D721Med (cell line): ENCODE results near the gene ZKSCAN1.

ENCODE experiments used
- DNase-seq: peaks from one replicate; pipeline ENCODE4 v3.0.0; 2011; ENCODE audit warnings: low spot score; ENCODE audit not compliant: insufficient read length
- FAIRE-seq: peaks from 2 replicates; lab custom pipeline; 2011; peaks lifted over from hg19 to GRCh38; lab: Jason Lieb, UNC
- CTCF ChIP-seq: IDR thresholded peaks from 2 replicates; pipeline ENCODE4 v1.5.1; 2012; ENCODE audit warnings: mild to moderate bottlenecking, control low read depth; ENCODE audit not compliant: insufficient read depth; ENCODE audit errors: missing control alignments

The ZKSCAN1 gene

DNA sequence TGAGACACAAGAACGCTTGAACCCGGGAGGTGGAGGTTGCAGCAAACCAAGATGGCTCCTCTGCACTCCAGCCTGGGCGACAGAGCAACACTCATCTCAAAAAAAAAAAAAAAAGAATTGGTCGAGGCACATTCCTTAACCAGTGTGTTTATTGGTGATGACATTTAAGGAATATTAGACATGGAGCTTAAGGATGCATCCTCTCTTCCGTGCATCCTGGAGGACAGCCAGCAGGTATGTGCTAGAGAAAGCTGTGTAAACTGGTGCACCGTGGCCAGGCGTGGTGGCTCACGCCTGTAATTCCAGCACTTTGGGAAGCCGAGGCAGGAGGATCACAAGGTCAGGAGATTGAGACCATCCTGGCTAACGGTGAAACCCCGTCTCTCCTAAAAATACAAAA is 11.8 kb downstream of the ZKSCAN1 start:
- FAIRE-seq, result no peak
- no peak for TF ChIP-seq CTCF
- DNase-seq, result no peak

- no peak for FAIRE-seq
Observed at GRCh38 chr7:100029596-100029995, 14.2 kb downstream of the ZKSCAN1 start.

DNA sequence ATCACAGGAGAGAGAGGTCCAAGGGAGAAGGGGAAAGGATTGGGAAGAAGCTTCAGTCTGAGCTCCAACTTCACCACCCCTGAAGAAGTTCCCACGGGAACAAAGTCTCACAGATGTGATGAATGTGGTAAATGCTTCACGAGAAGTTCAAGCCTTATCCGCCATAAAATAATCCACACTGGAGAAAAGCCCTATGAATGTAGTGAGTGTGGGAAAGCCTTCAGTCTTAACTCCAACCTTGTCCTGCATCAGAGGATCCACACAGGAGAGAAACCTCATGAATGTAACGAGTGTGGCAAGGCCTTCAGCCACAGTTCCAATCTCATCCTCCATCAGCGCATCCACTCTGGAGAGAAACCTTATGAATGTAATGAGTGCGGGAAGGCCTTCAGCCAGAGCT is 18.1 kb downstream of the ZKSCAN1 start:
- FAIRE-seq (no peak), DNase-seq (no peak)
- no peak for TF ChIP-seq CTCF

More at GRCh38 chr7:100029596-100029995, 14.2 kb downstream of the ZKSCAN1 start:
- no peak for DNase-seq
- no peak for TF ChIP-seq CTCF

DNA sequence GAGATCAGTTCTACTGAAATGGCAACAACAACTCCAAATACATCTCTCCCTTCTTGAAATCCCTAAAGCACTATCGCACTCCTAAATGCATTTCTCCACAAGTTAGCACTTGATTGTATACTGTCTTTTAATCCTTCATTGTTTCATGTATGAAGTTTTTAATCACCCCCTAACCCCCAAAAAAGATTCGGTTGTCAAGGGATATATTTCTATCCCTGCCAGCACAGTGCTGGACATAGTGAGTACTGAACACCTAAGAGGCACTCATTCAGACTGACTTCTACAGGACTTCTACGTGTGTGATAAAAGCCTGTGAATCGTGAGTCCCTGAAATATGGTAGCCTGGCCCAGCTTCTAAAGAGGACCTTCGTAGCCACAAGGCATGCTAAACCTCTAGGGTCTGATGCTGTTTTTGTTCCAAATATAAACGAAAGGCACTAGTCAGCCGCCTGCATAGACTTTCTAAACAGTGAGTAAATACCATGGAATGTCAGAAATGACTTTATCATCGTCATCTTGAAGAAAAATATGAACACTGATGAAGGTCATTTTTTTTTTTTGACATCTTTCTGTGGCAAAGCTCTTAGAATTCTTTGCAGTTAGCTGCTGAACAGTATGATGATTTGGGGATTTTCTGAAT is 19.6 kb downstream of the ZKSCAN1 start:
- no peak for FAIRE-seq
- DNase-seq, result no peak
- no peak for TF ChIP-seq CTCF

DNA sequence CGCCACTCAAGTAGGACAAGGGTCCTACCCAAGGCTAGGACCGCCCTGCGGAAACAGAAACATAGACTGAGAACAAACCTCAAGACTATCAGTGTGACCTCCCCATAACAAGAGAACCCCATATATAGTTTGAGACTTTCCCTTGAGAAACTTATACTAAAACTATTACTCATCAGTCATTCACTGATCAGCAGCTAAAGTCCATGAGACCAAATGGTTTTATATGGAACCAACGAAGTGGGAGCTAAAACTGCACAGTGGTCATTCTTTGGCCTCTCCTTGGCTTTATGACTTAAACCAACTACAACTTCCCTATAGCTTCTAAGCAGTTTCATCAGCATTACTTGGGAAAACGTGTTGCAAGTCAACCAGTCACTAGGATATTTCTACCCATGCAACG is 20.5 kb downstream of the ZKSCAN1 start:
- FAIRE-seq, result no peak
- no peak for TF ChIP-seq CTCF

DNA sequence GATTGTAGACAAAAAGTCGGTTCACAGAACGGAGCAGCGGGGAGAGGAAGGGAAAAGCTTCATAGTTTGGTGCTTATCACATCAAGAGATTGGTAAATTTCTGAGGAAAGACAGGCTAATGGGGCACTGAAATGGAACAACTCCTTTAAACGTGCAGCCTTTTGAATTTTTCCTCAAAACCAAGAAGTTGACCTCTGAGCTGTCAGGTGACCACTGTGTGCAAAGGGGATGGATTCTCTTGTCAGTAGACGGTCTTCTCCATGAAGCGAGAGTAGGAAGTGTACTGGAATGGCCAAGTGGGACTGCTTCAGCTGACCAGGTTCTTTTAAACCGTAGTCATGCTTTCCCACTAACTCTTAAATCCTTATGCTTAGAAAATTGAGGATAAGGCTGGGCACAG is 22.9 kb downstream of the ZKSCAN1 start:
- no peak for FAIRE-seq
- TF ChIP-seq CTCF, result no peak
- no peak for DNase-seq

More for the DNA sequence above, 20.5 kb downstream of the ZKSCAN1 start:
- DNase-seq, result no peak

DNA sequence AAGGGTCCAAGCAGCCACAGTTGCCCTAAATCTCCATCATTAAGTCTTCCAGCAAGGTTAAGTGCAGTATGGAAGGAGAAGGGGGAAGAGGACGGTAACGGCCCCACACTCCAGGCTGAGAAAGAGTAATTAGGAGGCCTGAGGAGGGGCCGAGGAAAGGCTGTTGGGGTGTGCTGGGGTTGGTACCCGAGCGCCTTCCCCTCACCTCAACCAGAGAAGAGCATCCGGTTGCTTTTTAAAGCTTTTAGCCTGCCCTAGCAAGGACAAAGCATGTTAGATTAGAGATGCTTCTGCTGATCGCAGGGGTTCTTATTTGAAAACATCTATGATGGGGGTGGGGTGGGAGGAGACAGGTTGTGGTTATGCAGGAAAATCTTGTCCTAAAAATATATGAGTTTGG is 25.2 kb downstream of the ZKSCAN1 start:
- FAIRE-seq, result no peak
- DNase-seq, result no peak
- no peak for TF ChIP-seq CTCF
